Fibroblast of villous mesenchyme (primary cell): ENCODE results near the gene RGS2. TPM values are rescaled to one million over a fixed set of nuclear protein-coding genes. Genes with fewer than 3 reads are reported as not detected.
A peak's percentile ranks its signal among the peaks of the same experiment; 100 is the strongest.

ENCODE experiments used
- DNase-seq: peaks from one replicate; pipeline ENCODE4 v3.0.0-alpha.2; 2010; ENCODE audit warnings: low read depth
- H3K4me3 ChIP-seq: 2 replicates; pipeline ENCODE4 v1.5.1; 2011; ENCODE audit warnings: low read depth, mild to moderate bottlenecking, low read length
- CTCF ChIP-seq: IDR thresholded peaks from 2 replicates; pipeline ENCODE4 v1.5.1; 2012; ENCODE audit warnings: low read depth, mild to moderate bottlenecking, low read length; ENCODE audit not compliant: insufficient read depth
- total RNA-seq: library from RNA; depleted of rRNA; stranded (reverse); fragments of >200 nt; gene quantifications from 2 replicates; pipeline ENCODE4 v1.2.3, GENCODE V29; 2012

RGS2 gene
- total RNA-seq, 1 donor, result 25.9 TPM

- no peak overlapping the region for H3K4me3 ChIP-seq
- DNase-seq, result no peak
- TF ChIP-seq CTCF, result no peak
Measured at GRCh38 chr1:192793983-192794767, 14.7 kb upstream of the RGS2 start.

DNA sequence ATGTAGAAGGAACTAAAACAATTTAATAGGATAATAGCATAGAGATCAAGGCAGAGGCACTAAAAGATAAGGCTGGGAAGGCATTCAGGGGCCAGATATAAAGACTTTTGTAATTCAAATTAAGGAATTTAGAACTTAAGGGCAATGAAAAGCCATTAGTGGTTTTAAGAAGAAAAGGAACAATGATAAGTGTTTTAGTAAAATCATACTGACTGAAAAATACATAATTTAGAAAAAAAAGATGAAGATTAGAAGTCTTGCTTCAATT is 14.1 kb upstream of the RGS2 start:
- DNase-seq, result no peak
- TF ChIP-seq CTCF, result no peak
- no peak overlapping the region for H3K4me3 ChIP-seq

DNA sequence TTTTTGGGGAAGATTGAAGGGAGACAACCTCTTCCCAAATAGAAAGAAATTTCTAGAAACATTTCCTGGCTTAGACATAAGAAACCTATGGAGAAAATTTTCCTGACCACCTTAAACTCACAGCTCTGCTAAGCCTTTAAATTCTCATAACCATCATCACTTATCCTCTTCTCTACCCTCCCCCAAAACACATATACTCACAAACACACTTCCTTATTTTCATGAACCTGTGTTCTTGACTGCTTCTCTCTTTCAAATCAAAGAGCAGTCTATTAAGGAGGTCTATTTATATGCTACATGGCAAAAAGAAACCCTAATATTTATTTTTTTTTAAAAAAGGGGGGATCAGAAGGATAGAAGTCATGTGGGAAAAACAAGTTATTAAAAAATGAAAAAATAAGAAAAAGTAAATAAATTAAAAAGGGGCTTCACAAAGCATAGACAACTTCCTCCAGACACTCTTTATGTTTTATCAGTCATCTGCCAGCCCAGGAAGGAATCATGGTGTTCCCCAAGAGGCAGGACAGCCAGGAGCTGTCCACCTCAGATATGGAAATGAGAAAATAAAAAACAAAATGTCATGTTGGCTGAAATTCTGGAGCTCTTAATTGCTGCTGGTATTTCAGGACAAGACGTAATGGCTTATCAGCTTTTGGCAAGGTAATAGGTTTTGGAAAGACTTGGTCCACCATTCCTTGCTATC is 12.8 kb upstream of the RGS2 start:
- DNase-seq, result no peak
- no peak for TF ChIP-seq CTCF
- no peak overlapping the region for H3K4me3 ChIP-seq

DNA sequence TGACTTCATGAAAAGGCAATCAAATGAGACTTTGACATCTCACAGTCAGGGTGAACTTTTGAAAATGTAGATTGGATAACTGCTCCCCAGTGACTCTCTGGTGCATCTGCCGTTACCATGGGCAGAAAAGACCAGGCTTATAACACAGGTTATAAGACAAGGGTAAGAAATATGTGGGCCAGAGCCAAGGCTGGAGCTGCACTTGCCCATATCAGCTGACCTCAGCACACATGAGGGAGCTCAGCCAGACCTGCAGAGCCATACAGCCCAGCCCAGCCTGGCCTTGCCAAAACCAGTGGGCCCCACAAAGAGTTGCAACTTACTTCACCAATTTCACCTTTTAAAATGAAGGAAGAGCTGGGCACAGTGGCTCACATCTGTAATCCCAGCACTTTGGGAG is 11.7 kb upstream of the RGS2 start:
- no peak for DNase-seq
- H3K4me3 ChIP-seq, result no peak overlapping the region
- no peak for TF ChIP-seq CTCF

GRCh38 chr1:192797891-192798290 is 10.9 kb upstream of the RGS2 start:
- no peak for TF ChIP-seq CTCF
- no peak for DNase-seq
- H3K4me3 ChIP-seq, result no peak overlapping the region

DNA sequence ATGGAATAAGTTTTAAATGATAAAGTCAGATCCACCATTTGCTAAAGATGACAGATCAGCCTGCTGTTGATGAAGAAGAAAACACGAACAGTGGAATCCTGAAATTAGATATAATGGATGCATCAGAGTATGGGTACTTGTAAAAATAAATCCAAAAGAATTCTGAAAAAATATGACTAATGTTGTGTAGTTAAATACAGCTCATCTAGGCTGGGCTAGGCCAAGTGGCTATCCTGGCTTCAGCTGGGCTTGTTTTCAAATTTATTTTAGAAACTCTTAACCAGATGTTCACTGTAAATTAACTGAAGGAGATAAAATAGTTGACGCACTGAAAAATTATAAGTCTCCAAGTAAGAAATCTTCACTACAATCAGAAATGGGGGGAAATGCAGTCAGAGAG is 7.4 kb upstream of the RGS2 start:
- no peak overlapping the region for H3K4me3 ChIP-seq
- TF ChIP-seq CTCF, result no peak
- DNase-seq, result peak; percentile 15
